ENCODE measurements around the gene CDH19. TPM values are rescaled to one million over a fixed set of nuclear protein-coding genes. Genes with fewer than 3 reads are reported as not detected.

Gene CDH19
- polyA plus RNA-seq, 3 donors: 0.01 TPM; not detected in 2

- no CpG with 5 or more reads among the region's 1 CpG for WGBS (ENCODE audit: insufficient coverage)
- no peaks in the 10 kb centered on the region for H3K9me3 ChIP-seq (replicated peaks in 1 of 2; ENCODE audit: control insufficient read depth in 1 of 2, insufficient read depth in 1 of 2, low read length in 2 of 2)
- no peak overlapping the region for H3K4me2 ChIP-seq (replicated peaks; ENCODE audit: extremely low read depth, low read length, poor library complexity, severe bottlenecking)
- DNase-seq: peak in 1 of 3 donors; percentile 7
- no peak overlapping the region for H2AFZ ChIP-seq (ENCODE audit: insufficient read depth, low read depth, low read length, poor library complexity, severe bottlenecking)
- H4K20me1 ChIP-seq (ENCODE audit: insufficient read depth, low read length): no peaks in the 10 kb centered on the region
- H3K79me2 ChIP-seq (ENCODE audit: insufficient read depth, low read length): no peaks in the 10 kb centered on the region
- H3K4me3 ChIP-seq (replicated peaks in 1 of 3; ENCODE audit: low read depth in 2 of 3, low read length in 3 of 3): no peak overlapping the region
- peaks cover 0 to 11% (median 2%) of the 10 kb centered on the region in 7 donors for H3K9me3 Mint-ChIP-seq
- no peak overlapping the region for H3K4me3 Mint-ChIP-seq
- intact Hi-C loops (cut with micrococcal nuclease): loop anchor here in 1 of 2 donors (10.0 kb wide), 1 partner anchor 51 kb away; no protein-coding TSS in a partner anchor
- no peak overlapping the region for H3K27ac ChIP-seq (ENCODE audit: low read depth in 1 of 2, low read length in 2 of 2)
- H3K4me1 ChIP-seq (ENCODE audit: control insufficient read depth in 1 of 2, insufficient read depth in 2 of 2, low read length in 2 of 2): no peaks in the 10 kb centered on the region
- H3K27me3 Mint-ChIP-seq (ENCODE audit: low read depth in 3 of 3): peaks cover 0 to 2% (median 2%) of the 10 kb centered on the region in 3 donors
- no peaks in the 10 kb centered on the region for H3K36me3 Mint-ChIP-seq
- H3K4me1 Mint-ChIP-seq: peaks cover 3% of the 10 kb centered on the region
- no peak overlapping the region for H3K9ac ChIP-seq (ENCODE audit: insufficient read depth, low read length, poor library complexity, severe bottlenecking)
- no peak overlapping the region for H3K27ac Mint-ChIP-seq
- H3K27me3 ChIP-seq (ENCODE audit: control insufficient read depth in 2 of 2, insufficient read depth in 2 of 2, low read length in 2 of 2): no peaks in the 10 kb centered on the region
- H3K36me3 ChIP-seq (replicated peaks in 1 of 2; ENCODE audit: control insufficient read depth in 1 of 2, insufficient read depth in 2 of 2, low read length in 2 of 2): no peaks in the 10 kb centered on the region
- TF ChIP-seq, protein P1, sequence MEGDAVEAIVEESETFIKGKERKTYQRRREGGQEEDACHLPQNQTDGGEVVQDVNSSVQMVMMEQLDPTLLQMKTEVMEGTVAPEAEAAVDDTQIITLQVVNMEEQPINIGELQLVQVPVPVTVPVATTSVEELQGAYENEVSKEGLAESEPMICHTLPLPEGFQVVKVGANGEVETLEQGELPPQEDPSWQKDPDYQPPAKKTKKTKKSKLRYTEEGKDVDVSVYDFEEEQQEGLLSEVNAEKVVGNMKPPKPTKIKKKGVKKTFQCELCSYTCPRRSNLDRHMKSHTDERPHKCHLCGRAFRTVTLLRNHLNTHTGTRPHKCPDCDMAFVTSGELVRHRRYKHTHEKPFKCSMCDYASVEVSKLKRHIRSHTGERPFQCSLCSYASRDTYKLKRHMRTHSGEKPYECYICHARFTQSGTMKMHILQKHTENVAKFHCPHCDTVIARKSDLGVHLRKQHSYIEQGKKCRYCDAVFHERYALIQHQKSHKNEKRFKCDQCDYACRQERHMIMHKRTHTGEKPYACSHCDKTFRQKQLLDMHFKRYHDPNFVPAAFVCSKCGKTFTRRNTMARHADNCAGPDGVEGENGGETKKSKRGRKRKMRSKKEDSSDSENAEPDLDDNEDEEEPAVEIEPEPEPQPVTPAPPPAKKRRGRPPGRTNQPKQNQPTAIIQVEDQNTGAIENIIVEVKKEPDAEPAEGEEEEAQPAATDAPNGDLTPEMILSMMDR (IDR thresholded peaks at IDR 0.05): no peak
Observed at GRCh38 chr18:66623821-66624220, 19.9 kb upstream of the CDH19 start.

DNA sequence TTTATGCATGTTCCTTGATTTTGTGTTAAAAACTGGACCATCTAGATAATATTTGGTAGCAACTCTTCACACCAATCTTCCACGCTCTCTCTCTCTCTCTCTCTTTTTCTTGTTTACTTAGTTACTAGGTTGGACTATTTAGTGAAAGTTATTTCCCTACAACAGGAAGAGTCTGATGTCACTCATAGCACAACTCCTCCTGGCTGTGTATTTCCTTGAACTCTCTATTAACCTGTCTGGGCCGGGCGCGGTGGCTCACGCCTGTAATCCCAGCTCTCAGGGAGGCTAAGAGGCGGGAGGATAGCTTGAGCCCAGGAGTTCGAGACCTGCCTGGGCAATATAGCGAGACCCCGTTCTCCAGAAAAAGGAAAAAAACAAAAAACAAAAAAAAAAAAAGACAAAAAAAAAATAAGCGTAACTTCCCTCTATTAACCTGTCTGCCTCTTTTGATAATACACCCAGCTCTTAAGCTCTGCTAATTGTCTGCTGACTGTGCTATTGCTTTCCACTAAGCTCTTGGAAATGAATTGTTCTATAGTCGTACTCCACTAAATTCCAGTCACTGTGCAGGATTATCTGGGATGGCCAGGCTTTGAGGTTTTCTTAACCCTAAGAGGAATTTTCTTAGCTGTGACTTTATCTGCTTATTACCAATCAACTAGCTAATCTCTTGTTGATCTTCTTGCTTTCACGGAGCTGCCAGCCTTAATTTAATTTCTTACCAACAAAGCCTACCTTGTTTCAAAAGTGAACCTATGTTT is 18.1 kb upstream of the CDH19 start:
- Mint-ChIP-seq H3K4me1 (peaks cover 3% of the 10 kb centered on the region), H3K27ac (no peak overlapping the region), H3K9me3 (peaks cover 0 to 7% (median 0%) of the 10 kb centered on the region in 7 donors), H3K4me3 (no peak overlapping the region), H3K36me3 (no peaks in the 10 kb centered on the region), H3K27me3 (ENCODE audit: low read depth in 3 of 3) (peaks cover 0 to 6% (median 5%) of the 10 kb centered on the region in 3 donors)
- Histone ChIP-seq H3K4me1 (ENCODE audit: control insufficient read depth in 1 of 2, insufficient read depth in 2 of 2, low read length in 2 of 2) (no peaks in the 10 kb centered on the region), H3K9me3 (replicated peaks in 1 of 2; ENCODE audit: control insufficient read depth in 1 of 2, insufficient read depth in 1 of 2, low read length in 2 of 2) (no peaks in the 10 kb centered on the region), H2AFZ (ENCODE audit: insufficient read depth, low read depth, low read length, poor library complexity, severe bottlenecking) (no peak overlapping the region), H3K79me2 (ENCODE audit: insufficient read depth, low read length) (no peaks in the 10 kb centered on the region), H3K27me3 (ENCODE audit: control insufficient read depth in 2 of 2, insufficient read depth in 2 of 2, low read length in 2 of 2) (no peaks in the 10 kb centered on the region), H3K36me3 (replicated peaks in 1 of 2; ENCODE audit: control insufficient read depth in 1 of 2, insufficient read depth in 2 of 2, low read length in 2 of 2) (no peaks in the 10 kb centered on the region), H3K27ac (ENCODE audit: low read depth in 1 of 2, low read length in 2 of 2) (no peak overlapping the region), H3K4me3 (replicated peaks in 1 of 3; ENCODE audit: low read depth in 2 of 3, low read length in 3 of 3) (no peak overlapping the region), H3K4me2 (replicated peaks; ENCODE audit: extremely low read depth, low read length, poor library complexity, severe bottlenecking) (no peak overlapping the region), H3K9ac (ENCODE audit: insufficient read depth, low read length, poor library complexity, severe bottlenecking) (no peak overlapping the region), H4K20me1 (ENCODE audit: insufficient read depth, low read length) (no peaks in the 10 kb centered on the region)
- intact Hi-C loops (cut with micrococcal nuclease): loop anchor here in 1 of 2 donors (10.0 kb wide), 1 partner anchor 53 kb away; no protein-coding TSS in a partner anchor
- TF ChIP-seq, protein P1 (IDR thresholded peaks at IDR 0.05): no peak
- no peak for DNase-seq
- no CpG with 5 or more reads among the region's 12 CpGs for WGBS (ENCODE audit: insufficient coverage)
